Duodenal mucosa (tissue), 2 donors: ENCODE data around the gene PXDC1.
"Not testable (repeated sequence)": the region's sequence is repeated elsewhere in the genome, so short reads cannot be mapped to it uniquely, and the experiment has no call there.

ENCODE experiments used
- H3K27ac ChIP-seq: one replicate; pipeline ENCODE4 v1.7.0; 2013; ENCODE audit warnings: low read depth, low read length
- H3K27me3 ChIP-seq, 2 donors: one replicate each; pipeline ENCODE4 v1.7.0; 2013; ENCODE audit warnings: low read length in 2 of 2, control low read depth in 1 of 2; ENCODE audit not compliant: insufficient read depth in 2 of 2, control insufficient read depth in 1 of 2
- H3K36me3 ChIP-seq, 2 donors: one replicate each; pipeline ENCODE4 v1.7.0; 2013; ENCODE audit warnings: low read length in 2 of 2, control low read depth in 1 of 2; ENCODE audit not compliant: insufficient read depth in 2 of 2, control insufficient read depth in 1 of 2
- H3K4me1 ChIP-seq, 2 donors: one replicate each; pipeline ENCODE4 v1.7.0; 2013; ENCODE audit warnings: low read length in 2 of 2, control low read depth in 1 of 2; ENCODE audit not compliant: insufficient read depth in 2 of 2, control insufficient read depth in 1 of 2
- H3K4me3 ChIP-seq, 2 donors: one replicate each; pipeline ENCODE4 v1.7.0; 2013; ENCODE audit warnings: low read length in 2 of 2, low read depth in 1 of 2
- H3K9ac ChIP-seq, 2 donors: one replicate each; pipeline ENCODE4 v1.7.0; 2013; ENCODE audit warnings: low read length in 2 of 2, low read depth in 1 of 2
- H3K9me3 ChIP-seq, 2 donors: one replicate each; pipeline ENCODE4 v1.7.0; 2013; ENCODE audit warnings: low read length in 2 of 2, control low read depth in 1 of 2; ENCODE audit not compliant: control insufficient read depth in 1 of 2

Gene PXDC1

DNA sequence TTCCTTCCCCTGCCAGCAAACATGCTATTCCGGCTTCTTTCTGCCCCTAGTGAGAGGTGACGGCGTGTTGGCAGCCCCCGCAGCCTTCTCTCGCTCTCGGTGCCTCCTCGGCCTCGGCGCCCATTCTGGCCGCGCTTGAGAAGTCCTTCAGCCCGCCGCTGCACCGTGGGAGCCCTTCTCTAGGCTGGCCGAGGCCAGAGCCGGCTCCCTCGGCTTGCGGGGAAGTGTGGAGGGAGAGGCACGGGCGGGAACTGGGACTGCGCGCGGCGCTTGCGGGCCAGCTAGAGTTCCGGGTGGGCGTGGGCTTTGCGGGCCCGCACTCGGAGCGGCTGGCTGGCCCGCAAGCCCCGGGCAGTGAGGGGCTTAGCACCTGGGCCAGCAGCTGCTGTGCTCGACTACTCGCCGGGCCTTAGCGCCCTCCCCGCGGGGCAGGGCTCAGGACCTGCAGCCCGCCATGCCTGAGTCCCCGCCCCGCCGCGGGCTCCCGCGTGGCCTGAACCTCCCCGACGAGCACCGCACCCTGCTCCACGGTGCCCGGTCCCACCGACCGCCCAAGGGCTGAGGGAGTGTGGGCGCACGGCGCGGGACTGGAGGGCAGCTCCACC lies 20.0 kb upstream of the PXDC1 start:
- H3K27ac ChIP-seq, result no peak overlapping the region
- no peaks in the 10 kb centered on the region for H3K36me3 ChIP-seq
- no peak overlapping the region for H3K9ac ChIP-seq
- no peaks in the 10 kb centered on the region for H3K27me3 ChIP-seq
- no peak overlapping the region for H3K4me3 ChIP-seq
- H3K4me1 ChIP-seq, result no peaks in the 10 kb centered on the region
- no peaks in the 10 kb centered on the region for H3K9me3 ChIP-seq

- Histone ChIP-seq H3K4me1 (no peaks in the 10 kb centered on the region), H3K27ac (no peak overlapping the region), H3K9me3 (no peaks in the 10 kb centered on the region), H3K9ac (no peak overlapping the region), H3K36me3 (no peaks in the 10 kb centered on the region), H3K27me3 (no peaks in the 10 kb centered on the region), H3K4me3 (no peak overlapping the region)
Measured at GRCh38 chr6:3770023-3770720, 18.7 kb upstream of the PXDC1 start.

DNA sequence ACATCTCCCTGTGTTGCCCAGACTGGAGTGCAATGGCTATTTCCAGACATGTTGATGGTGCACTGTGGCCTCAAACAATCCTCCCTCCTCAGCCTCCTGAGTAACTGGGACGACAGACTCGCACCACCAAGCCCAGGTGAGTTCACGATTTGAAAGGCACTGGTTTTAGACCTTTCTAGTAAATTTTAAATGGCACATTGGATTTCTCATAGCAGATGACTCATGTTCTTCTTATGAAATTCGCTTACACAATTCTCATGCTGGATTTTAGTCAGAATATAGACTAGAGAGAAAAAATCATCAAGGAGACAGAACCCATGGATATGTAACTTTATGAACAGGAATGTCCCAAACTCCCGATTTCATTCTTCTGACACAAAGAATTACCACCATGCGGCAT lies 18.1 kb upstream of the PXDC1 start:
- H3K27me3 ChIP-seq, result no peaks in the 10 kb centered on the region
- H3K9ac ChIP-seq, result no peak overlapping the region
- no peak overlapping the region for H3K4me3 ChIP-seq
- H3K9me3 ChIP-seq, result no peaks in the 10 kb centered on the region
- H3K4me1 ChIP-seq, result no peaks in the 10 kb centered on the region
- H3K36me3 ChIP-seq, result no peaks in the 10 kb centered on the region
- H3K27ac ChIP-seq, result no peak overlapping the region

DNA sequence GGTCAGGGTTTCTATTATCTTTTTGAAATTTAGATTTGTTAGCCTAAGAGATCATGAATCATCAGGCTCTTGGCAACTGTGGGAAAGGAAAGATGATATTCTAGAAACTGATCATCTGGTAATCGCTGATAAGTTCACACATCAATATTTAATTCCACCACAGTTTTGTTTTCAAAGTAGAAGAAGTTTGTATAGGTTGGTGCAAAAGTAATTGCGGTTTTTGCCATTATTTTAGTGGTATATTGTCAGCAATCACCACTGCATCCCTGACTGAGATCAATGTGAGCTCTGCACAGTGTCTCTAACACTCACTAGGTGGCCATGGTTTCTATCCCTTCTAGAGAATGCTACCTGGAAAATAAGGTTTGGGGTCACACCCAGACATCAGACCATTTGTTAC lies 17.0 kb upstream of the PXDC1 start:
- Histone ChIP-seq H3K27me3 (no peaks in the 10 kb centered on the region), H3K36me3 (no peaks in the 10 kb centered on the region), H3K4me3 (no peak overlapping the region), H3K9ac (no peak overlapping the region), H3K4me1 (no peaks in the 10 kb centered on the region), H3K27ac (no peak overlapping the region), H3K9me3 (no peaks in the 10 kb centered on the region)

DNA sequence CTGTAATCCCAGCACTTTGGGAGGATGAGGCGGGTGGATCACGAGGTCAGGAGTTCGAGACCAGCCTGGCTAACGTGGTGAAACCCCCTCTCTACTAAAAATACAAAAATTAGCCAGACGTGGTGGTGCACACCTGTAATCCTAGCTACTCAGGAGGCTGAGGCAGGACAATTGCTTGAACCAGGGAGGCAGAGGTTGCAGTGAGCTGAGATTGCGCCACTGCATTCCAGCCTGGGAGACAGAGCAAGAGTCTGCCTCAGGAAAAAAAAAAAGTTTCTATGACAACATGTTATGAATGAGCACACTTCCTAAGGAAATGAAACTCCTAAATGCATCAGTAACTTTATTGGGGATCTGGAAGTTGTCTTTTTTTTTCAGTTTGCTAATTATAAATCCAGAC lies 16.0 kb upstream of the PXDC1 start:
- not testable (repeated sequence) for H3K9ac ChIP-seq, H3K4me1 ChIP-seq, H3K9me3 ChIP-seq, H3K27me3 ChIP-seq, H3K27ac ChIP-seq, H3K4me3 ChIP-seq, H3K36me3 ChIP-seq

DNA sequence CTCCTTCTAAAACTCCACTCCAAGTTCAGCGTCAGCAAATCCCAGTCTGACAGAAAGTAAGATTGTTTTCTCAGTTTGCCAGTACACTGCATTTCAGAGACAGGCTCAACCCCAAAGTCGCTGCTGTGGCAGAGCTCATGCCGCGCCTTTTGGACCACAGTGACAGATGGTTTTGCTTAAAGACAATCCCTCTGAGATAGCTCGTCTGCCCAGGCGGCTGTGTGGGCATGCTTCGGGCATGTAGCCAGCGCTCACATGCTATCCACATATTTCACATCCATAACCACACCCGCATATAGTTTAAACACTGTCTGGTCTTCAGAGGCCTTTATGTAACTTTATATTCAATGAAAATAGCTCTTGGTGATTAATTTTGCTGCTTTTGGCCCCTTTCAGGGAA lies 14.7 kb upstream of the PXDC1 start:
- Histone ChIP-seq H3K4me3 (no peak overlapping the region), H3K9ac (no peak overlapping the region), H3K27ac (no peak overlapping the region), H3K4me1 (no peaks in the 10 kb centered on the region), H3K36me3 (no peaks in the 10 kb centered on the region), H3K27me3 (no peaks in the 10 kb centered on the region), H3K9me3 (no peaks in the 10 kb centered on the region)

- Histone ChIP-seq H3K4me1 (no peaks in the 10 kb centered on the region), H3K36me3 (no peaks in the 10 kb centered on the region), H3K4me3 (no peak overlapping the region), H3K27me3 (no peaks in the 10 kb centered on the region), H3K9ac (no peak overlapping the region), H3K27ac (no peak overlapping the region), H3K9me3 (no peaks in the 10 kb centered on the region)
Measured at GRCh38 chr6:3765415-3765814, 13.9 kb upstream of the PXDC1 start.

DNA sequence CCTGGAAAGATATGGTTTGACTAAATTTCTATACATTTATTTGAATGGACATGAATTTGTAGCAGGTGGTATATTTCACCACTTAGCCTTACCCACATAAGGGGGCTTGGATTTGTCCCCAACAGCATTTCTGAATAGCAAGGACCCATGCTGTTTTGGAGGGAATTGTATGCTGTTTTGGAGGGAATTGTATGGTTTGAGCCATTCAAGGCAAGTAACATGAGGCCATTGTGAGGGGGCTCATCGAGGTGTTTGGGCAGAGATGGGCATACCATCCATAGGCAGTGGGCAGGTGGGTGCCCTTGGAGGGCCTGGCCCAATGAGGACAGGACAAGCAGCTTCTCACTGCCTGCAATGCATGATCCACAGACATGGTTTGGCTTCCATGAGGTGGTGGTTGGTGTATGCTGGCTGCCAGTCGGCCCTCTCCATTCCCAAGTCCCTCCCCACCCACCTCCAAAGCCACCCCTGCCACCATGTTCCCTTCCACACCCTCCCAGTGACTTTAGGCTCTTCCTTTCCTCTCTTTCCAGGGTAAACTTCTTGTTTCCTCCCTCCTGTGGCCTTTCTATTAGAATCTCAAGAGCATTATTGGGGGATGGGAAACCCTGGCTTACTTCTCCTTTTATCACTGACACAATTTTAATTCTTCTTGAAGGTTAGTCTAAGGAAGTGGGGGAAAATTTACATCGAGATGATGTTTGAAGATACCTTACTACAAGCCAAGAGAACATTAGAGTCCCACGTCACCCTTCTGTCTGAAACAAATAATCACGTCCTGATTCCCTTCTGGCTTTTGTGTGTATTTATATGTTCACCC lies 13.2 kb upstream of the PXDC1 start:
- no peaks in the 10 kb centered on the region for H3K36me3 ChIP-seq
- H3K27ac ChIP-seq, result no peak overlapping the region
- H3K27me3 ChIP-seq, result no peaks in the 10 kb centered on the region
- H3K4me3 ChIP-seq, result no peak overlapping the region
- H3K9me3 ChIP-seq, result no peaks in the 10 kb centered on the region
- H3K4me1 ChIP-seq, result no peaks in the 10 kb centered on the region
- H3K9ac ChIP-seq, result no peak overlapping the region

- no peak overlapping the region for H3K4me3 ChIP-seq
- H3K9ac ChIP-seq, result no peak overlapping the region
- H3K36me3 ChIP-seq, result no peaks in the 10 kb centered on the region
- H3K9me3 ChIP-seq, result no peaks in the 10 kb centered on the region
- no peaks in the 10 kb centered on the region for H3K27me3 ChIP-seq
- H3K4me1 ChIP-seq, result no peaks in the 10 kb centered on the region
- no peak overlapping the region for H3K27ac ChIP-seq
Measured at GRCh38 chr6:3762852-3763251, 11.3 kb upstream of the PXDC1 start.

DNA sequence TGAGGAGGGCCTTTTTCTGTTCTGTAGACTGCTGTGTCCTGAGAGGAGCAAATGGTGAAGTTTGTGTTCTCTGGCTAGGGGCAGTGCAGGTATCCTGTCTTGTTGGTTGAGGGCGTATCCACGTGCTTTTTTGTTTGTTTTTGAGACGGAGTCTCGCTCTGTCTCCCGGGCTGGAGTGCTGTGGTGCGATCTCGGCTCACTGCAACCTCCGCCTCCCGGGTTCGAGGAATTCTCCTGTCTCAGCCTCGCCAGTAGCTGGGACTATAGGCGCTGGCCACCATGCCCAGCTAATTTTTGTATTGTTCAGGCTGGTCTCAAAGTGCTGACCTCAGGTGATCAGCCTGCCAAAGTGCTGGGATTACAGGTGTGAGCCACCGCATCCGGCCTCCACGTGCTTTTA lies 10.8 kb upstream of the PXDC1 start:
- Histone ChIP-seq H3K9me3 (no peaks in the 10 kb centered on the region), H3K4me3 (no peak overlapping the region), H3K36me3 (no peaks in the 10 kb centered on the region), H3K27me3 (no peaks in the 10 kb centered on the region), H3K4me1 (no peaks in the 10 kb centered on the region), H3K27ac (no peak overlapping the region), H3K9ac (no peak overlapping the region)
